Panc1 (cell line): ENCODE results near the gene SHBG. TPM values are rescaled to one million over a fixed set of nuclear protein-coding genes. Genes with fewer than 3 reads are reported as not detected.

Source experiments
- ATAC-seq: fragments of 200-7000 bp; cut with Tn5 transposase; 2 replicates; pipeline ENCODE4 v1.9.1; 2020; ENCODE audit warnings: mild to moderate bottlenecking, moderate library complexity
- BruUV-seq: library from RNA; stranded (reverse); fragments of 400-500 nt; replicated peaks from 2 replicates; lab custom pipeline; 2021; lab: Mats Ljungman, UMichigan
- CTCF ChIA-PET: fragments of 300-600 bp; sonication (Branson Sonifier 250); formaldehyde crosslinking; loops from one replicate; lab custom pipeline; 2022; ENCODE audit warnings: antibody characterized with exemption; lab: Charles Lee
- POLR2A ChIA-PET: fragments of 300-600 bp; sonication (Branson Sonifier 250); formaldehyde crosslinking; loops from one replicate; lab custom pipeline; 2022; ENCODE audit warnings: antibody characterized with exemption; lab: Charles Lee
- DNase-seq: peaks from one replicate; pipeline ENCODE4 v3.0.0-alpha.2; 2010; ENCODE audit warnings: low read depth, low spot score
- H3K27ac ChIP-seq: 2 replicates; pipeline ENCODE4 v1.5.1; 2011; ENCODE audit warnings: mild to moderate bottlenecking, low read length, inconsistent platforms
- H3K27me3 ChIP-seq: fragments of 200-500 bp; sonication (Bioruptor generic); 2 replicates; pipeline ENCODE4 v1.6.0; 2014; ENCODE audit warnings: low read length, inconsistent platforms; ENCODE audit not compliant: control insufficient read depth, insufficient read depth
- H3K36me3 ChIP-seq: fragments of 200-500 bp; sonication (Bioruptor generic); 2 replicates; pipeline ENCODE4 v1.5.1; 2014; ENCODE audit warnings: inconsistent platforms, mild to moderate bottlenecking, low read length, moderate library complexity; ENCODE audit not compliant: control insufficient read depth, insufficient read depth
- H3K4me1 ChIP-seq: 2 replicates; pipeline ENCODE4 v1.5.1; 2011; ENCODE audit warnings: inconsistent platforms, mild to moderate bottlenecking, low read length, moderate library complexity; ENCODE audit not compliant: control insufficient read depth, insufficient read depth
- H3K4me3 ChIP-seq, 2 experiments: 2 replicates each; pipeline ENCODE4 v1.5.1; 2011 to 2012; ENCODE audit warnings: low read depth in 2 of 2, low read length in 2 of 2, mild to moderate bottlenecking in 2 of 2, inconsistent platforms in 1 of 2, moderate library complexity in 1 of 2
- H3K9me3 ChIP-seq: fragments of 200-500 bp; sonication (Bioruptor generic); 2 replicates; pipeline ENCODE4 v1.5.1; 2014; ENCODE audit warnings: low read depth, mild to moderate bottlenecking, inconsistent platforms, low read length, moderate library complexity; ENCODE audit not compliant: control insufficient read depth, insufficient read depth
- POLR2AphosphoS5 ChIP-seq: IDR thresholded peaks from 2 replicates; pipeline ENCODE4 v1.6.1; 2012; ENCODE audit warnings: mild to moderate bottlenecking, low read depth, low read length, moderate library complexity
- SIN3A ChIP-seq: IDR thresholded peaks from 2 replicates; pipeline ENCODE4 v1.6.1; 2012; ENCODE audit warnings: low read depth, mild to moderate bottlenecking, low read length, moderate library complexity, borderline replicate concordance; ENCODE audit not compliant: insufficient read depth
- TCF7L2 ChIP-seq: IDR thresholded peaks from 2 replicates; pipeline ENCODE4 v1.6.1; 2011; ENCODE audit warnings: mild to moderate bottlenecking, low read depth, low read length, inconsistent platforms
- in situ Hi-C: cut with HindIII; loops from 2 replicates; pipeline ENCODE4 v1.10.0; 2016; ENCODE audit warnings: low sequenced_read_pairs, low pct_unique_long_range_greater_than_20kb
- intact Hi-C: fragments of 100-400 bp; cut with micrococcal nuclease; formaldehyde crosslinking; loops from one replicate; pipeline ENCODE4 v1.10.0; 2022; ENCODE audit not compliant: unreplicated experiment
- total RNA-seq: library from RNA; stranded (reverse); gene quantifications from one replicate; pipeline ENCODE4 v1.2.1, GENCODE V29; 2021; ENCODE audit not compliant: unreplicated experiment
- TF ChIP-seq, protein P1 (sequence below): fragments of 450-650 bp; IDR thresholded peaks from 2 replicates; pipeline ENCODE4 v1.5.1; 2017; ENCODE audit warnings: mild to moderate bottlenecking
- TF ChIP-seq, protein P2 (sequence below), 2 experiments: IDR thresholded peaks; 2 replicates each; pipeline ENCODE4 v1.6.1; 2011 to 2012; ENCODE audit warnings: low read depth in 2 of 2, control low read depth in 1 of 2, low read length in 1 of 2, mild to moderate bottlenecking in 1 of 2, moderate library complexity in 1 of 2; ENCODE audit not compliant: insufficient read depth in 1 of 2

Gene SHBG
- total RNA-seq, 1 experiment from 2014 or later, result 1.2 TPM

DNA sequence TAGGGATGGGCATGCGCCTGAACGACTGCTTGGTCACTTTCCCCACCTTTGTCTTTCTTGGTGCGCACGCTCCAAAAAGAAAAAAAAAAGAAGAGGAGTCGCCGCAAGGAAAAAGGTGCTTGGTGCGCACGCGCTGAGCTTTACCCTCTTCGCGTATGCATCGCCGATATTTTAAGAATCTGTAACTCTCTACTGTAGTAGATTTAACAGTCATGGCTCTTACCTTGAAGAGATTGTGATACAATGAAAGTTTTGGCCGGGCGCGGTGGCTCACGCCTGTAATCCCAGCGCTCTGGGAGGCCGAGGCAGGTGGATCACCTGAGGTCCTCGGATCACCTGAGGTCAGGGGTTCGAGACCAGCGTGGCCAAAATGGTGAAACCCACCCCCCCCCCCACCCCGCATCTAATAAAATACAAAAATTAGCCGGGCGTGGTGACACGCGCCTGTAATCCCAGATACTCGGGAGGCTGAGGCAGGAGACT, 14.6 kb upstream of the SHBG start:
- Histone ChIP-seq H3K4me1 (peaks cover 14% of the 10 kb centered on the region), H3K36me3 (peaks cover 3% of the 10 kb centered on the region; the same call in 1 of the 2 replicates), H3K9me3 (no peaks in the 10 kb centered on the region), H3K27me3 (no peaks in the 10 kb centered on the region), H3K4me3 (peak overlapping the region; percentile 60 to 83), H3K27ac (peak overlapping the region; percentile 81)
- TF ChIP-seq SIN3A, result no peak
- TF ChIP-seq, protein P1, sequence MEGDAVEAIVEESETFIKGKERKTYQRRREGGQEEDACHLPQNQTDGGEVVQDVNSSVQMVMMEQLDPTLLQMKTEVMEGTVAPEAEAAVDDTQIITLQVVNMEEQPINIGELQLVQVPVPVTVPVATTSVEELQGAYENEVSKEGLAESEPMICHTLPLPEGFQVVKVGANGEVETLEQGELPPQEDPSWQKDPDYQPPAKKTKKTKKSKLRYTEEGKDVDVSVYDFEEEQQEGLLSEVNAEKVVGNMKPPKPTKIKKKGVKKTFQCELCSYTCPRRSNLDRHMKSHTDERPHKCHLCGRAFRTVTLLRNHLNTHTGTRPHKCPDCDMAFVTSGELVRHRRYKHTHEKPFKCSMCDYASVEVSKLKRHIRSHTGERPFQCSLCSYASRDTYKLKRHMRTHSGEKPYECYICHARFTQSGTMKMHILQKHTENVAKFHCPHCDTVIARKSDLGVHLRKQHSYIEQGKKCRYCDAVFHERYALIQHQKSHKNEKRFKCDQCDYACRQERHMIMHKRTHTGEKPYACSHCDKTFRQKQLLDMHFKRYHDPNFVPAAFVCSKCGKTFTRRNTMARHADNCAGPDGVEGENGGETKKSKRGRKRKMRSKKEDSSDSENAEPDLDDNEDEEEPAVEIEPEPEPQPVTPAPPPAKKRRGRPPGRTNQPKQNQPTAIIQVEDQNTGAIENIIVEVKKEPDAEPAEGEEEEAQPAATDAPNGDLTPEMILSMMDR, result no peak
- TF ChIP-seq, protein P2, sequence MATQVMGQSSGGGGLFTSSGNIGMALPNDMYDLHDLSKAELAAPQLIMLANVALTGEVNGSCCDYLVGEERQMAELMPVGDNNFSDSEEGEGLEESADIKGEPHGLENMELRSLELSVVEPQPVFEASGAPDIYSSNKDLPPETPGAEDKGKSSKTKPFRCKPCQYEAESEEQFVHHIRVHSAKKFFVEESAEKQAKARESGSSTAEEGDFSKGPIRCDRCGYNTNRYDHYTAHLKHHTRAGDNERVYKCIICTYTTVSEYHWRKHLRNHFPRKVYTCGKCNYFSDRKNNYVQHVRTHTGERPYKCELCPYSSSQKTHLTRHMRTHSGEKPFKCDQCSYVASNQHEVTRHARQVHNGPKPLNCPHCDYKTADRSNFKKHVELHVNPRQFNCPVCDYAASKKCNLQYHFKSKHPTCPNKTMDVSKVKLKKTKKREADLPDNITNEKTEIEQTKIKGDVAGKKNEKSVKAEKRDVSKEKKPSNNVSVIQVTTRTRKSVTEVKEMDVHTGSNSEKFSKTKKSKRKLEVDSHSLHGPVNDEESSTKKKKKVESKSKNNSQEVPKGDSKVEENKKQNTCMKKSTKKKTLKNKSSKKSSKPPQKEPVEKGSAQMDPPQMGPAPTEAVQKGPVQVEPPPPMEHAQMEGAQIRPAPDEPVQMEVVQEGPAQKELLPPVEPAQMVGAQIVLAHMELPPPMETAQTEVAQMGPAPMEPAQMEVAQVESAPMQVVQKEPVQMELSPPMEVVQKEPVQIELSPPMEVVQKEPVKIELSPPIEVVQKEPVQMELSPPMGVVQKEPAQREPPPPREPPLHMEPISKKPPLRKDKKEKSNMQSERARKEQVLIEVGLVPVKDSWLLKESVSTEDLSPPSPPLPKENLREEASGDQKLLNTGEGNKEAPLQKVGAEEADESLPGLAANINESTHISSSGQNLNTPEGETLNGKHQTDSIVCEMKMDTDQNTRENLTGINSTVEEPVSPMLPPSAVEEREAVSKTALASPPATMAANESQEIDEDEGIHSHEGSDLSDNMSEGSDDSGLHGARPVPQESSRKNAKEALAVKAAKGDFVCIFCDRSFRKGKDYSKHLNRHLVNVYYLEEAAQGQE (IDR thresholded peaks at IDR 0.05; ENCODE audit: insufficient read depth in 1 of 2, low read depth in 2 of 2, low read length in 1 of 2), result no peak
- no peak for TF ChIP-seq POLR2AphosphoS5
- no peak for TF ChIP-seq TCF7L2
- DNase-seq (no peak), ATAC-seq (no peak)
- CTCF ChIA-PET, result interaction anchor here (0.6 kb wide), 1 partner anchor 20 kb away, joined by 3 read pairs; no protein-coding TSS in a partner anchor
- BruUV-seq, result no TSS peak
- intact Hi-C loops (no loop called here), in situ Hi-C loops (no loop called here)
- POLR2A ChIA-PET, result interaction anchor here (0.6 kb wide), 3 partner anchors 269 to 555 kb away, joined by 3 to 9 read pairs (median 3); no protein-coding TSS in a partner anchor

DNA sequence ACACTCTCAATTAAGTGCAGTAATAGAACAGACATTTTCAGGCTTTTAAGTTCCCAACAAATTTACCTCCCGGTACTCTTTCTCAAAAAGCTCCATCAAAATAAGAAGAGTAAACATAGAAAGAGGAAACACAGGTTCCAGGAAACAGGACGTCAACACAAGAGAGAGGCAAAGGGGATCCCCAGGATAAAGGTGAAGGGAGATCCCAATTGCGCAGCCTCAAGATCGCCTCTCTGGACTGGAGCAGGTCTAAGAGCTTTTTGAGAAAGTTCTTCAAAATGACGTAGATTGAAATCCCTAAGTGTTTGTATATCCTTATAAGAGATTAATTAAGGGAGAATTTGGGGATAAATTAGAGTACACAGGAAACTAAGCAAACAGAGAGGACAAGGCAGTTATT, 11.3 kb upstream of the SHBG start:
- no peaks in the 10 kb centered on the region for H3K9me3 ChIP-seq
- peaks cover under 1% of the 10 kb centered on the region; the same call in 1 of the 2 replicates for H3K4me1 ChIP-seq
- POLR2A ChIA-PET, result no interaction called here
- no peak overlapping the region for H3K4me3 ChIP-seq
- CTCF ChIA-PET, result no interaction called here
- in situ Hi-C loops (no loop called here), intact Hi-C loops (no loop called here)
- H3K27me3 ChIP-seq, result no peaks in the 10 kb centered on the region
- TF ChIP-seq TCF7L2 (no peak), SIN3A (no peak), POLR2AphosphoS5 (no peak)
- TF ChIP-seq, protein P1, result no peak
- TF ChIP-seq, protein P2 (IDR thresholded peaks at IDR 0.05; ENCODE audit: insufficient read depth in 1 of 2, low read depth in 2 of 2, low read length in 1 of 2), result no peak
- DNase-seq (no peak), ATAC-seq (no peak)
- peaks cover 3% of the 10 kb centered on the region; the same call in 1 of the 2 replicates for H3K36me3 ChIP-seq
- no TSS peak for BruUV-seq
- no peak overlapping the region for H3K27ac ChIP-seq
